Osteoblast (primary cell): Measurements from ENCODE around the gene RHBDD1. TPM values are rescaled to one million over a fixed set of nuclear protein-coding genes. Genes with fewer than 3 reads are reported as not detected.

ENCODE experiments used
- DNase-seq: peaks from one replicate; pipeline ENCODE4 v3.0.0; 2011; ENCODE audit warnings: low spot score, mixed read lengths; ENCODE audit not compliant: insufficient read length; ENCODE audit errors: missing footprints
- H2AFZ ChIP-seq: 2 replicates; pipeline ENCODE4 v1.6.0; 2011; ENCODE audit warnings: mild to moderate bottlenecking, low read length
- H3K27ac ChIP-seq: 2 replicates; pipeline ENCODE4 v1.5.1; 2011; ENCODE audit warnings: mild to moderate bottlenecking, low read depth, low read length, moderate library complexity
- H3K27me3 ChIP-seq: 2 replicates; pipeline ENCODE4 v1.6.0; 2012; ENCODE audit warnings: mild to moderate bottlenecking, control low read depth, inconsistent platforms, low read length, moderate library complexity; ENCODE audit not compliant: insufficient read depth
- H3K36me3 ChIP-seq: 2 replicates; pipeline ENCODE4 v1.5.1; 2011; ENCODE audit warnings: mild to moderate bottlenecking, low read length, control low read depth, moderate library complexity; ENCODE audit not compliant: insufficient read depth
- H3K4me1 ChIP-seq: 2 replicates; pipeline ENCODE4 v1.5.1; 2011; ENCODE audit warnings: mild to moderate bottlenecking, low read length, control low read depth, moderate library complexity; ENCODE audit not compliant: insufficient read depth
- H3K4me2 ChIP-seq: 2 replicates; pipeline ENCODE4 v1.6.0; 2011; ENCODE audit warnings: mild to moderate bottlenecking, low read length; ENCODE audit not compliant: insufficient read depth
- H3K4me3 ChIP-seq: fragments of 200-600 bp; sonication (generic); 3 replicates; pipeline ENCODE4 v1.5.1; 2012; ENCODE audit warnings: mild to moderate bottlenecking, low read length, inconsistent platforms; ENCODE audit not compliant: insufficient read depth
- H3K79me2 ChIP-seq: 2 replicates; pipeline ENCODE4 v1.6.0; 2012; ENCODE audit warnings: mild to moderate bottlenecking, low read length, control low read depth, inconsistent platforms; ENCODE audit not compliant: insufficient read depth
- H3K9me3 ChIP-seq: 2 replicates; pipeline ENCODE4 v1.5.1; 2011; ENCODE audit warnings: low read depth, low read length, control low read depth
- H4K20me1 ChIP-seq: 2 replicates; pipeline ENCODE4 v1.6.0; 2012; ENCODE audit warnings: mild to moderate bottlenecking, low read length, control low read depth; ENCODE audit not compliant: insufficient read depth
- CTCF ChIP-seq: IDR thresholded peaks from 2 replicates; pipeline ENCODE4 v1.5.1; 2011; ENCODE audit warnings: mild to moderate bottlenecking, low read depth, low read length, moderate library complexity; ENCODE audit errors: extremely low read depth
- total RNA-seq: library from RNA; depleted of rRNA; stranded (reverse); fragments of >200 nt; gene quantifications from 2 replicates; pipeline ENCODE4 v1.2.3, GENCODE V29; 2012

RHBDD1 gene
- total RNA-seq, 1 donor: 25.3 TPM

DNA sequence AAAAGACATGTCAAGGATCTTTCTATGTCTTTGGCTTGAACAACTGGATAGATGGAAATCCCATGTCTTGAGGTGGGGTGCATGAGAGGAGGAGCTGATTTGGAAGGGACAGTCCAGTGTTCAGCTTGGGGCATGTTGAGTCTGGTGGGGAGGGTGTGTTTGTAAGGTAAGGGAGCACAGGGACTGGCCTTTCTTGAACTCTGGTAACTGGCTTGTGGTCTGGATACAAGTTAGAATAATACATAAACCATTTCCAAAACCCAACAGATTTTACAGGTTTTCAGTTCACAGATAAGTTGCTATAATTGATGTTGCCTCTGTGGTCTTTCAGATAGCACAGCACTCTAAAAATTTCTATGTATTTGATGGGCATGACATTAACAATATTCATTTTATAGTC lies 24.2 kb downstream of the RHBDD1 start:
- no peak for TF ChIP-seq CTCF
- Histone ChIP-seq H2AFZ (no peak overlapping the region), H3K27me3 (no peaks in the 10 kb centered on the region)

GRCh38 chr2:226862623-226863022 lies 26.8 kb downstream of the RHBDD1 start:
- Histone ChIP-seq H3K79me2 (peaks cover 2% of the 10 kb centered on the region), H3K9me3 (no peaks in the 10 kb centered on the region), H3K36me3 (peaks cover 4% of the 10 kb centered on the region), H3K4me1 (no peaks in the 10 kb centered on the region), H4K20me1 (peaks cover 3% of the 10 kb centered on the region), H2AFZ (no peak overlapping the region), H3K27ac (no peak overlapping the region), H3K4me2 (no peak overlapping the region), H3K27me3 (no peaks in the 10 kb centered on the region), H3K4me3 (no peak overlapping the region)
- DNase-seq: no peak
- no peak for TF ChIP-seq CTCF

More for the DNA sequence above, 24.2 kb downstream of the RHBDD1 start:
- Histone ChIP-seq H3K36me3 (peaks cover 4% of the 10 kb centered on the region), H3K79me2 (peaks cover 2% of the 10 kb centered on the region), H3K9me3 (no peaks in the 10 kb centered on the region), H3K4me1 (no peaks in the 10 kb centered on the region), H3K4me3 (no peak overlapping the region), H4K20me1 (peaks cover 3% of the 10 kb centered on the region), H3K27ac (no peak overlapping the region), H3K4me2 (no peak overlapping the region)
- no peak for DNase-seq

DNA sequence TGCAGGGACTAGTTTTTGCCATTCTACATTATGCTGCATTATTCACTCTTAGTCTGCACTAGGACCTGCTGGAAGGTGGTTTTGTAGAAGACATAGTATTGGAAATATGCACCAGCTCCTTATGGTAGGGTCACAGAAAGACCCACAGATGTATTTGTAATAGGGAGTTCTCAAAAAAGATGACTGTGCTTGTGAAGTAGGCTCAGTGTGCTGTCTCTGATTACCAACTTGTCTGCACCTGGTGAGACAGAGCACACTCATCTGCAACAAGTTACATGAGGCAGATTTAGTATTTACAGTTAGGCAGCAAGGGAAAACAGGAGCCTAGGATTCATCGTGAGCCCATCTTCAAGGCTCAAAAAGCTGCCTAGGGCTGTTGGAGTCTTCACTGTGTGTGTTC lies 29.4 kb downstream of the RHBDD1 start:
- H3K9me3 ChIP-seq: no peaks in the 10 kb centered on the region
- H3K27me3 ChIP-seq: no peaks in the 10 kb centered on the region
- no peak for TF ChIP-seq CTCF
- H3K36me3 ChIP-seq: peaks cover 4% of the 10 kb centered on the region
- peaks cover 3% of the 10 kb centered on the region for H4K20me1 ChIP-seq
- H3K79me2 ChIP-seq: no peaks in the 10 kb centered on the region
- no peak overlapping the region for H2AFZ ChIP-seq
- H3K4me3 ChIP-seq: no peak overlapping the region
- no peak overlapping the region for H3K27ac ChIP-seq
- H3K4me2 ChIP-seq: no peak overlapping the region
- peaks cover 12% of the 10 kb centered on the region for H3K4me1 ChIP-seq
- no peak for DNase-seq

DNA sequence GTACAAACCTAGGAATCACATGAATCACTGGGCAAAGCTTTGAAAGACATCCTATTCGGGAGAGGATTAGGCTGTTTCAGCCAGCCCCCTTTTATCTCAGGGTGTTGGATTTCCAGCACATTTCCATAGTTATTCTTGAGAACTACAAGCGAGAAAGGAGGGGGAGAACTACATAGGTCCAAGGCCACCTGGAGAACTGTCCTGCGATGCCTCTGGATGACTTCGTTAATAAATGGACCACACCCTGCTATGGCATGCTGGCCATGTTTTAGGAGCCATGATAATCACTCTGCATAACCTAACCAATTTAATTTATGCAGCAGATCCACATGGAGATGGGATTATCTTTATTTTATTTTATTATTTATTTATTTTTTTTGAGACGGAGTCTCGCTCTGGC lies 29.9 kb downstream of the RHBDD1 start:
- Histone ChIP-seq H3K27me3 (no peaks in the 10 kb centered on the region), H3K4me1 (peaks cover 12% of the 10 kb centered on the region), H3K36me3 (peaks cover 4% of the 10 kb centered on the region), H3K27ac (no peak overlapping the region), H3K4me2 (no peak overlapping the region), H2AFZ (no peak overlapping the region), H3K79me2 (no peaks in the 10 kb centered on the region), H4K20me1 (peaks cover 3% of the 10 kb centered on the region), H3K4me3 (no peak overlapping the region), H3K9me3 (no peaks in the 10 kb centered on the region)
- no peak for DNase-seq
- TF ChIP-seq CTCF: no peak
